Tibial nerve (tissue), 4 donors: Measurements from ENCODE around the gene HRC.

ENCODE experiments used
- EP300 ChIP-seq, 2 donors: sonication (generic); formaldehyde crosslinking; IDR thresholded peaks; one replicate each; pipeline ENCODE4 v1.6.1; 2017; ENCODE audit warnings: antibody characterized with exemption in 2 of 2, mild to moderate bottlenecking in 1 of 2
- POLR2A ChIP-seq, 2 donors: fragments of 450-650 bp; IDR thresholded peaks; one replicate each; pipeline ENCODE4 v1.6.1; 2017; ENCODE audit warnings: antibody characterized with exemption in 2 of 2, mild to moderate bottlenecking in 2 of 2, moderate library complexity in 2 of 2
- TF ChIP-seq, protein P1 (sequence below), 5 experiments: fragments of 200-600 bp in 3 of 5; fragments of 450-650 bp in 2 of 5; sonication (generic) in 3 of 5; IDR thresholded peaks; one replicate each; pipeline ENCODE4 v1.5.1; 2016 to 2019; ENCODE audit warnings: antibody characterized with exemption in 5 of 5, mild to moderate bottlenecking in 3 of 5, moderate library complexity in 2 of 5

DNA sequence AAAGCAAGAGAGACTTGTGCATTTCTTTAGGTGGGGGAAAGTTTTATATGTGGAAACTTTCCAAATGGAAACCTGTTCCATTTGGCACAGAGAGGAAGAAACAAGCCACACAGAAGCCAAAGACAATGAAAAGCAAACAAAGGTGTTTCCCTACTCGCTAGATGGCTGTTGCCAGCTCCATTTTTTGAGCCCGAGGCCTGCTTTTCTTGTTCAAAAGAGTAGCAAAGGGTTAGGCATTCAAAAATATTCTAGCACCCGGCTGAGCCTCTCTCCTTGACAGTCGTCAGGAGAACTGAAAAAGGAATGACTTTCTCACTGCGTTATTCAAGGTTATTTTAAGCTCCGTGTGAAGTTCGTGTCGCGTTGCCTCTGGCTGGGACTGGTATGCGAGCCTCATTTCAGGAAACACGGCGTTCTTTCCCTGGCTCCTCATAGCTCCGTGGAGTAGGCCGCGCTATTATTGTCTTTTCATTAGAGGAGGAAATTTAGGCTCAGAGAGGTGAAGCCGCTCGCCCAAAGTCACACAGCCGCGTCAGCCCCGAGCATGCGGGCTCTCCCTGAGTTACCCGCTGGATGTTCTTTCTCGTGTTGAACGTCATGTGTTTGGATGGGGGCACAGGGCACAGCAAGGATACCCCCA is 10.0 kb upstream of the HRC start:
- TF ChIP-seq, protein P1, sequence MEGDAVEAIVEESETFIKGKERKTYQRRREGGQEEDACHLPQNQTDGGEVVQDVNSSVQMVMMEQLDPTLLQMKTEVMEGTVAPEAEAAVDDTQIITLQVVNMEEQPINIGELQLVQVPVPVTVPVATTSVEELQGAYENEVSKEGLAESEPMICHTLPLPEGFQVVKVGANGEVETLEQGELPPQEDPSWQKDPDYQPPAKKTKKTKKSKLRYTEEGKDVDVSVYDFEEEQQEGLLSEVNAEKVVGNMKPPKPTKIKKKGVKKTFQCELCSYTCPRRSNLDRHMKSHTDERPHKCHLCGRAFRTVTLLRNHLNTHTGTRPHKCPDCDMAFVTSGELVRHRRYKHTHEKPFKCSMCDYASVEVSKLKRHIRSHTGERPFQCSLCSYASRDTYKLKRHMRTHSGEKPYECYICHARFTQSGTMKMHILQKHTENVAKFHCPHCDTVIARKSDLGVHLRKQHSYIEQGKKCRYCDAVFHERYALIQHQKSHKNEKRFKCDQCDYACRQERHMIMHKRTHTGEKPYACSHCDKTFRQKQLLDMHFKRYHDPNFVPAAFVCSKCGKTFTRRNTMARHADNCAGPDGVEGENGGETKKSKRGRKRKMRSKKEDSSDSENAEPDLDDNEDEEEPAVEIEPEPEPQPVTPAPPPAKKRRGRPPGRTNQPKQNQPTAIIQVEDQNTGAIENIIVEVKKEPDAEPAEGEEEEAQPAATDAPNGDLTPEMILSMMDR (IDR thresholded peaks at IDR 0.05) = no peak
- no peak for TF ChIP-seq POLR2A (IDR thresholded peaks at IDR 0.05)
- no peak for TF ChIP-seq EP300 (IDR thresholded peaks at IDR 0.05)
